Activated CD4-positive, alpha-beta T cell treated with anti-CD3 and anti-CD28 coated beads, Interleukin-2, amount 10 ng/mL, durations not matched to agents 7 days and 5 days (primary cell): ENCODE data around the gene CAPN9. TPM values are rescaled to one million over a fixed set of nuclear protein-coding genes. Genes with fewer than 3 reads are reported as not detected.

Experiments used
- CTCF ChIA-PET: fragments of 350-600 bp; sonication (Branson Sonifier 250); formaldehyde crosslinking; loops from one replicate; lab custom pipeline; 2021; ENCODE audit warnings: antibody characterized with exemption; lab: Charles Lee
- POLR2A ChIA-PET: fragments of 350-600 bp; sonication (Branson Sonifier 250); formaldehyde crosslinking; loops from one replicate; lab custom pipeline; 2021; ENCODE audit warnings: antibody characterized with exemption; lab: Charles Lee
- DNase-seq: peaks from one replicate; pipeline ENCODE4 v3.0.0-alpha.2; 2020
- H3K27ac Mint-ChIP-seq: one replicate; pipeline ENCODE4 v1.8.0; 2021; ENCODE audit warnings: mild to moderate bottlenecking, moderate library complexity, mixed read lengths
- H3K27me3 Mint-ChIP-seq: one replicate; pipeline ENCODE4 v1.8.0; 2021; ENCODE audit warnings: mixed read lengths
- H3K36me3 Mint-ChIP-seq: one replicate; pipeline ENCODE4 v1.8.0; 2021; ENCODE audit warnings: low read depth, mixed read lengths
- H3K4me1 Mint-ChIP-seq: one replicate; pipeline ENCODE4 v1.8.0; 2021; ENCODE audit warnings: mixed read lengths
- H3K4me3 Mint-ChIP-seq: one replicate; pipeline ENCODE4 v1.8.0; 2021; ENCODE audit warnings: mild to moderate bottlenecking, moderate library complexity, mixed read lengths
- H3K9me3 Mint-ChIP-seq: one replicate; pipeline ENCODE4 v1.8.0; 2021; ENCODE audit warnings: mixed read lengths
- total RNA-seq, 2 experiments: library from RNA; stranded (reverse); gene quantifications; one replicate each; pipeline ENCODE4 v1.2.3, GENCODE V29; 2021

CAPN9 gene
- total RNA-seq, 2 experiments from 2014 or later, result not detected

GRCh38 chr1:230743899-230744298, 3.3 kb upstream of the CAPN9 start:
- no peaks in the 10 kb centered on the region for H3K4me1 Mint-ChIP-seq
- no peaks in the 10 kb centered on the region for H3K27me3 Mint-ChIP-seq
- no peak for DNase-seq
- no peak overlapping the region for H3K4me3 Mint-ChIP-seq
- no peaks in the 10 kb centered on the region for H3K9me3 Mint-ChIP-seq
- POLR2A ChIA-PET, result no interaction called here
- H3K36me3 Mint-ChIP-seq, result no peaks in the 10 kb centered on the region
- no peak overlapping the region for H3K27ac Mint-ChIP-seq
- CTCF ChIA-PET, result interaction anchor here (0.6 kb wide), 1 partner anchor 901 kb away, joined by 5 read pairs; no protein-coding TSS in a partner anchor

GRCh38 chr1:230744382-230744781, 2.8 kb upstream of the CAPN9 start:
- H3K27ac Mint-ChIP-seq, result no peak overlapping the region
- no peaks in the 10 kb centered on the region for H3K9me3 Mint-ChIP-seq
- no peaks in the 10 kb centered on the region for H3K27me3 Mint-ChIP-seq
- DNase-seq, result no peak
- POLR2A ChIA-PET, result no interaction called here
- H3K36me3 Mint-ChIP-seq, result no peaks in the 10 kb centered on the region
- CTCF ChIA-PET, result interaction anchor here (0.6 kb wide), 1 partner anchor 901 kb away, joined by 5 read pairs; no protein-coding TSS in a partner anchor
- H3K4me3 Mint-ChIP-seq, result no peak overlapping the region
- H3K4me1 Mint-ChIP-seq, result no peaks in the 10 kb centered on the region

GRCh38 chr1:230745071-230745470, 2.1 kb upstream of the CAPN9 start:
- Mint-ChIP-seq H3K4me1 (no peaks in the 10 kb centered on the region), H3K36me3 (no peaks in the 10 kb centered on the region), H3K9me3 (no peaks in the 10 kb centered on the region), H3K27me3 (no peaks in the 10 kb centered on the region), H3K27ac (no peak overlapping the region), H3K4me3 (no peak overlapping the region)
- ChIA-PET POLR2A (no interaction called here), CTCF (no interaction called here)
- no peak for DNase-seq

- H3K36me3 Mint-ChIP-seq, result no peaks in the 10 kb centered on the region
- ChIA-PET CTCF (no interaction called here), POLR2A (no interaction called here)
- H3K9me3 Mint-ChIP-seq, result no peaks in the 10 kb centered on the region
- no peaks in the 10 kb centered on the region for H3K27me3 Mint-ChIP-seq
- H3K4me3 Mint-ChIP-seq, result no peak overlapping the region
- no peak for DNase-seq
- no peaks in the 10 kb centered on the region for H3K4me1 Mint-ChIP-seq
- no peak overlapping the region for H3K27ac Mint-ChIP-seq
These were observed 571 bp upstream of the CAPN9 start for GRCh38 chr1:230746617-230747016.

GRCh38 chr1:230747890-230748800, 957 bp downstream of the CAPN9 start:
- CTCF ChIA-PET, result no interaction called here
- Mint-ChIP-seq H3K27me3 (no peaks in the 10 kb centered on the region), H3K27ac (no peak overlapping the region), H3K9me3 (no peaks in the 10 kb centered on the region), H3K4me1 (peaks cover under 1% of the 10 kb centered on the region), H3K4me3 (no peak overlapping the region), H3K36me3 (no peaks in the 10 kb centered on the region)
- DNase-seq, result no peak
- POLR2A ChIA-PET, result no interaction called here

GRCh38 chr1:230749150-230749549, 2.0 kb downstream of the CAPN9 start:
- no peaks in the 10 kb centered on the region for H3K27me3 Mint-ChIP-seq
- POLR2A ChIA-PET, result no interaction called here
- H3K4me1 Mint-ChIP-seq, result peaks cover 7% of the 10 kb centered on the region
- CTCF ChIA-PET, result no interaction called here
- DNase-seq, result no peak
- no peak overlapping the region for H3K27ac Mint-ChIP-seq
- no peak overlapping the region for H3K4me3 Mint-ChIP-seq
- H3K9me3 Mint-ChIP-seq, result no peaks in the 10 kb centered on the region
- no peaks in the 10 kb centered on the region for H3K36me3 Mint-ChIP-seq

GRCh38 chr1:230749635-230750034, 2.4 kb downstream of the CAPN9 start:
- H3K27ac Mint-ChIP-seq, result no peak overlapping the region
- peaks cover 7% of the 10 kb centered on the region for H3K4me1 Mint-ChIP-seq
- H3K27me3 Mint-ChIP-seq, result no peaks in the 10 kb centered on the region
- CTCF ChIA-PET, result no interaction called here
- DNase-seq, result no peak
- H3K36me3 Mint-ChIP-seq, result no peaks in the 10 kb centered on the region
- POLR2A ChIA-PET, result no interaction called here
- no peaks in the 10 kb centered on the region for H3K9me3 Mint-ChIP-seq
- no peak overlapping the region for H3K4me3 Mint-ChIP-seq

- Mint-ChIP-seq H3K27me3 (no peaks in the 10 kb centered on the region), H3K4me3 (no peak overlapping the region), H3K27ac (no peak overlapping the region), H3K36me3 (no peaks in the 10 kb centered on the region), H3K4me1 (peaks cover 7% of the 10 kb centered on the region), H3K9me3 (no peaks in the 10 kb centered on the region)
- DNase-seq, result no peak
- ChIA-PET POLR2A (no interaction called here), CTCF (no interaction called here)
These were observed 3.4 kb downstream of the CAPN9 start for GRCh38 chr1:230750576-230750975.

- no peak for DNase-seq
- Mint-ChIP-seq H3K36me3 (no peaks in the 10 kb centered on the region), H3K27me3 (no peaks in the 10 kb centered on the region), H3K4me3 (no peak overlapping the region), H3K9me3 (no peaks in the 10 kb centered on the region), H3K27ac (no peak overlapping the region), H3K4me1 (peaks cover 7% of the 10 kb centered on the region)
- ChIA-PET CTCF (no interaction called here), POLR2A (no interaction called here)
These were observed 3.9 kb downstream of the CAPN9 start for GRCh38 chr1:230750986-230751625.

- peaks cover 7% of the 10 kb centered on the region for H3K4me1 Mint-ChIP-seq
- ChIA-PET POLR2A (no interaction called here), CTCF (interaction anchor here (1.2 kb wide), 1 partner anchor 10 kb away, joined by 3 read pairs; no protein-coding TSS in a partner anchor)
- H3K27ac Mint-ChIP-seq, result no peak overlapping the region
- DNase-seq, result no peak
- H3K9me3 Mint-ChIP-seq, result no peaks in the 10 kb centered on the region
- no peaks in the 10 kb centered on the region for H3K27me3 Mint-ChIP-seq
- H3K36me3 Mint-ChIP-seq, result no peaks in the 10 kb centered on the region
- H3K4me3 Mint-ChIP-seq, result no peak overlapping the region
These were observed 5.2 kb downstream of the CAPN9 start for GRCh38 chr1:230752407-230752806.

GRCh38 chr1:230753191-230753585, 6.0 kb downstream of the CAPN9 start:
- H3K27ac Mint-ChIP-seq, result no peak overlapping the region
- DNase-seq, result no peak
- ChIA-PET CTCF (interaction anchor here (1.0 to 1.2 kb wide), 2 partner anchors 9 to 34 kb away, joined by 3 read pairs; no protein-coding TSS in a partner anchor), POLR2A (no interaction called here)
- H3K4me3 Mint-ChIP-seq, result no peak overlapping the region
- peaks cover 7% of the 10 kb centered on the region for H3K4me1 Mint-ChIP-seq
- H3K27me3 Mint-ChIP-seq, result no peaks in the 10 kb centered on the region
- H3K9me3 Mint-ChIP-seq, result no peaks in the 10 kb centered on the region
- no peaks in the 10 kb centered on the region for H3K36me3 Mint-ChIP-seq

GRCh38 chr1:230753586-230754251, 6.5 kb downstream of the CAPN9 start:
- POLR2A ChIA-PET, result no interaction called here
- H3K27me3 Mint-ChIP-seq, result no peaks in the 10 kb centered on the region
- CTCF ChIA-PET, result interaction anchor here (1.0 to 1.2 kb wide), 2 partner anchors 9 to 34 kb away, joined by 3 read pairs; no protein-coding TSS in a partner anchor
- DNase-seq, result peak; percentile 30
- H3K36me3 Mint-ChIP-seq, result no peaks in the 10 kb centered on the region
- H3K27ac Mint-ChIP-seq, result peak overlapping the region; percentile 50
- H3K9me3 Mint-ChIP-seq, result no peaks in the 10 kb centered on the region
- peaks cover 7% of the 10 kb centered on the region for H3K4me1 Mint-ChIP-seq
- H3K4me3 Mint-ChIP-seq, result peak overlapping the region; percentile 42

- DNase-seq, result no peak
- POLR2A ChIA-PET, result no interaction called here
- no peaks in the 10 kb centered on the region for H3K36me3 Mint-ChIP-seq
- peaks cover 7% of the 10 kb centered on the region for H3K4me1 Mint-ChIP-seq
- H3K9me3 Mint-ChIP-seq, result no peaks in the 10 kb centered on the region
- H3K27ac Mint-ChIP-seq, result no peak overlapping the region
- H3K4me3 Mint-ChIP-seq, result no peak overlapping the region
- CTCF ChIA-PET, result no interaction called here
- no peaks in the 10 kb centered on the region for H3K27me3 Mint-ChIP-seq
These were observed 7.6 kb downstream of the CAPN9 start for GRCh38 chr1:230754796-230755195.
